ENCODE measurements around the gene TUBB2B. TPM values are rescaled to one million over a fixed set of nuclear protein-coding genes. Genes with fewer than 3 reads are reported as not detected.

TUBB2B gene
- total and polyA plus RNA-seq, 2 donors (not counting 1 experiment from before 2014, with no cell fraction given), result 3.8 to 5.2 TPM

GRCh38 chr6:3273707-3274521 is 46.5 kb upstream of the TUBB2B start:
- Histone ChIP-seq H4K20me1 (ENCODE audit: control insufficient read depth, extremely low read depth, insufficient read depth, low read length) (no peaks in the 10 kb centered on the region), H3K4me1 (ENCODE audit: control insufficient read depth, extremely low read depth, insufficient read depth, low read length) (no peaks in the 10 kb centered on the region), H3K4me2 (ENCODE audit: extremely low read depth, insufficient read depth, low read length) (no peak overlapping the region), H3K4me3 (replicated peaks in 1 of 4; ENCODE audit: control extremely low read depth in 1 of 4, insufficient read depth in 1 of 4, low read depth in 3 of 4, low read length in 4 of 4) (no peak overlapping the region), H2AFZ (ENCODE audit: low read length) (no peak overlapping the region), H3K27me3 (ENCODE audit: control insufficient read depth, insufficient read depth, low read length) (no peaks in the 10 kb centered on the region), H3K36me3 (ENCODE audit: control insufficient read depth, insufficient read depth, low read length) (peaks cover 5% of the 10 kb centered on the region), H3K9ac (ENCODE audit: insufficient read depth, low read length) (no peak overlapping the region), H3K27ac (ENCODE audit: insufficient read depth, low read length) (no peak overlapping the region), H3K79me2 (ENCODE audit: control insufficient read depth, insufficient read depth, low read length) (no peaks in the 10 kb centered on the region), H3K9me3 (ENCODE audit: control insufficient read depth, insufficient read depth, low read depth, low read length) (no peaks in the 10 kb centered on the region)
- TF ChIP-seq CTCF (conservative IDR thresholded peaks at IDR 0.05 in 1 of 2, IDR thresholded peaks at IDR 0.05 in 1 of 2; ENCODE audit: low read depth in 1 of 2, low read length in 2 of 2), result no peak
- DNase-seq (ENCODE audit: low read depth in 2 of 2), result no peak

DNA sequence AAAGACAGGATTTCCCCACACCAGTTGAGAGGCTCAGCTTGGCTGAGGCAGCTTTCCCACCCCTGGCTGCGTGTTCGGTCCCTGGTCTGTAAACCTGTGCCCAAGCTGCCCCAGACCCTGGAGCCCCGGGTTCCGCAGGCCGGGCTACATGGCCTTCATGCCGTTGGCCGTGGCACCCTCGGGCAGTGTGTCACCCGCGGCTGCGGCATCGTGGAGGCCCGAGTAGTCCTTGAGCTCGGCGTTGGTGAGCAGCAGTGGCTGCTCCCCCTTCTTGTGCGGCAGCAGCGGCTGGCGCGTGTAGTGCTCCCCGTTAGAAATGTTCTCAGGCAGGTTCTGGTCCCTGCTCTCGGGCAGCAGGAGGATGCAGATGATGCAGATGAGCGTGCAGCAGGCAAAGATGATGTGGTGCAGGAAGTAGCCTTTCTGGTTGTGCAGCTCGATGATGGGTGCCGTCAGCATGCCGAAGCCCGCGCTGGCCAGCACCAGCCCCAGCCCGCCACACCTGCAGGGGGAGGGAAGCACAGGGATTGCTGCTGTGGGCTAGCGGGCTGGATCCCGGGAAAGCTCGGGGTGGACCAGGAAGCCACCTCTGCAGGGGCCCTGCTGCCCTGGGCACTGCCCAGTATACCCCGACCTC is 45.6 kb upstream of the TUBB2B start:
- no peaks in the 10 kb centered on the region for H4K20me1 ChIP-seq (ENCODE audit: control insufficient read depth, extremely low read depth, insufficient read depth, low read length)
- no peak overlapping the region for H3K4me3 ChIP-seq (replicated peaks in 1 of 4; ENCODE audit: control extremely low read depth in 1 of 4, insufficient read depth in 1 of 4, low read depth in 3 of 4, low read length in 4 of 4)
- peaks cover 5% of the 10 kb centered on the region for H3K36me3 ChIP-seq (ENCODE audit: control insufficient read depth, insufficient read depth, low read length)
- H3K27ac ChIP-seq (ENCODE audit: insufficient read depth, low read length), result no peak overlapping the region
- no peaks in the 10 kb centered on the region for H3K79me2 ChIP-seq (ENCODE audit: control insufficient read depth, insufficient read depth, low read length)
- DNase-seq (ENCODE audit: low read depth in 2 of 2), result no peak
- TF ChIP-seq CTCF (conservative IDR thresholded peaks at IDR 0.05 in 1 of 2, IDR thresholded peaks at IDR 0.05 in 1 of 2; ENCODE audit: low read depth in 1 of 2, low read length in 2 of 2) (no peak), EZH2 (IDR thresholded peaks at IDR 0.05; ENCODE audit: low read length, missing control alignments) (no peak)
- H3K9ac ChIP-seq (ENCODE audit: insufficient read depth, low read length), result no peak overlapping the region
- H3K27me3 ChIP-seq (ENCODE audit: control insufficient read depth, insufficient read depth, low read length), result no peaks in the 10 kb centered on the region
- no peak overlapping the region for H3K4me2 ChIP-seq (ENCODE audit: extremely low read depth, insufficient read depth, low read length)
- H3K4me1 ChIP-seq (ENCODE audit: control insufficient read depth, extremely low read depth, insufficient read depth, low read length), result no peaks in the 10 kb centered on the region
- H3K9me3 ChIP-seq (ENCODE audit: control insufficient read depth, insufficient read depth, low read depth, low read length), result no peaks in the 10 kb centered on the region
- H2AFZ ChIP-seq (ENCODE audit: low read length), result no peak overlapping the region

- no peaks in the 10 kb centered on the region for H3K27me3 ChIP-seq (ENCODE audit: control insufficient read depth, insufficient read depth, low read length)
- H3K9ac ChIP-seq (ENCODE audit: insufficient read depth, low read length), result no peak overlapping the region
- no peaks in the 10 kb centered on the region for H3K79me2 ChIP-seq (ENCODE audit: control insufficient read depth, insufficient read depth, low read length)
- H3K9me3 ChIP-seq (ENCODE audit: control insufficient read depth, insufficient read depth, low read depth, low read length), result no peaks in the 10 kb centered on the region
- peaks cover 5% of the 10 kb centered on the region for H3K36me3 ChIP-seq (ENCODE audit: control insufficient read depth, insufficient read depth, low read length)
- no peak for DNase-seq (ENCODE audit: low read depth in 2 of 2)
- H4K20me1 ChIP-seq (ENCODE audit: control insufficient read depth, extremely low read depth, insufficient read depth, low read length), result no peaks in the 10 kb centered on the region
- TF ChIP-seq EZH2 (IDR thresholded peaks at IDR 0.05; ENCODE audit: low read length, missing control alignments) (no peak), CTCF (conservative IDR thresholded peaks at IDR 0.05 in 1 of 2, IDR thresholded peaks at IDR 0.05 in 1 of 2; ENCODE audit: low read depth in 1 of 2, low read length in 2 of 2) (no peak)
- H3K4me2 ChIP-seq (ENCODE audit: extremely low read depth, insufficient read depth, low read length), result no peak overlapping the region
- H3K27ac ChIP-seq (ENCODE audit: insufficient read depth, low read length), result no peak overlapping the region
- H3K4me1 ChIP-seq (ENCODE audit: control insufficient read depth, extremely low read depth, insufficient read depth, low read length), result no peaks in the 10 kb centered on the region
- H2AFZ ChIP-seq (ENCODE audit: low read length), result no peak overlapping the region
- no peak overlapping the region for H3K4me3 ChIP-seq (replicated peaks in 1 of 4; ENCODE audit: control extremely low read depth in 1 of 4, insufficient read depth in 1 of 4, low read depth in 3 of 4, low read length in 4 of 4)
Measured at GRCh38 chr6:3271756-3272155, 44.3 kb upstream of the TUBB2B start.
